GM21576 (cell line): ENCODE measurements around the gene OPN1SW.

Experiments used
- ATAC-seq: cut with Tn5 transposase; IDR thresholded peaks from one replicate; pipeline ENCODE4 v1.9.1; 2021; ENCODE audit warnings: mild to moderate bottlenecking, moderate library complexity; ENCODE audit not compliant: unreplicated experiment

OPN1SW gene

DNA sequence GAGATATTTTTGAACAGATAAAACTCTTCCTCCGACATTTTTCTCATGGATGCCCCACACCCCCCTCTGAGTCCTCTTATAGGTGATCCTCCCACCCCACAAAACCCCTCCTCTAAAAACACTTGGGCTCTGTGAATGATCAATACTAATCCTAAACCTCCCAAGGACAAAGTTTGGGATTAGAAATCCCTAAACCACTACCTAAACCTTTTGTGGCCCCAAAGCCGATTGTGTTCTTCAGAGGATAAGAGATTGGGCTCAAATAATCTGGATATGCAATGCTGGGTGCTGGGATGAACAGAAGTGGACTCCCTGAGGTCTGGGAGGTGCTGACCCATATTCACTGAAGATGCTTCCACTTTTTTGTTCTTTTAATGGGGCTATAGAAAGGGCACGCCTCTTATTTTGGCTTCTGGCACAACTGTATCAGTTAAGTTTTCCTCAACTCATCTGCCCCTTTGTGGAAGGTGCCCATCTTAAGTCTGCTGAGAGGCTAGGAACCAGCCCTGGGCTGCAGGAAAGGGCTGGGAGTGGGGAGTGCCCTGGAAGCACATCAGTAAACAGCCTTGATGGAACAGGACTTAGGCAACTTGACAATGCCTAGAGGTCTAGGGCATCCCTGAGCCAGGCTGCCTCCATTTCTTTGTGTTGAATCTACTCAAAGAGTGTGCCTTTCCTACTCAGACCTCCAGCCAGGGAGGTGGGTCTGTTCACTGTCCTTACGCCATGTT, at the start of gene OPN1SW:
Gene OPN1SW, minus strand, starts transcription at position 51 of the 731 bp plus-strand sequence. Its CDS starts 13 bp downstream, at position 38.
- ATAC-seq = no peak

GRCh38 chr7:128821724-128822123, 46.1 kb upstream of the OPN1SW start:
- ATAC-seq = no peak

GRCh38 chr7:128818694-128819093, 43.1 kb upstream of the OPN1SW start:
- no peak for ATAC-seq

GRCh38 chr7:128815289-128815942, 39.8 kb upstream of the OPN1SW start:
- no peak for ATAC-seq

GRCh38 chr7:128814499-128814898, 38.9 kb upstream of the OPN1SW start:
- no peak for ATAC-seq

- ATAC-seq = no peak
Measured at GRCh38 chr7:128812514-128813168, 37.0 kb upstream of the OPN1SW start.

DNA sequence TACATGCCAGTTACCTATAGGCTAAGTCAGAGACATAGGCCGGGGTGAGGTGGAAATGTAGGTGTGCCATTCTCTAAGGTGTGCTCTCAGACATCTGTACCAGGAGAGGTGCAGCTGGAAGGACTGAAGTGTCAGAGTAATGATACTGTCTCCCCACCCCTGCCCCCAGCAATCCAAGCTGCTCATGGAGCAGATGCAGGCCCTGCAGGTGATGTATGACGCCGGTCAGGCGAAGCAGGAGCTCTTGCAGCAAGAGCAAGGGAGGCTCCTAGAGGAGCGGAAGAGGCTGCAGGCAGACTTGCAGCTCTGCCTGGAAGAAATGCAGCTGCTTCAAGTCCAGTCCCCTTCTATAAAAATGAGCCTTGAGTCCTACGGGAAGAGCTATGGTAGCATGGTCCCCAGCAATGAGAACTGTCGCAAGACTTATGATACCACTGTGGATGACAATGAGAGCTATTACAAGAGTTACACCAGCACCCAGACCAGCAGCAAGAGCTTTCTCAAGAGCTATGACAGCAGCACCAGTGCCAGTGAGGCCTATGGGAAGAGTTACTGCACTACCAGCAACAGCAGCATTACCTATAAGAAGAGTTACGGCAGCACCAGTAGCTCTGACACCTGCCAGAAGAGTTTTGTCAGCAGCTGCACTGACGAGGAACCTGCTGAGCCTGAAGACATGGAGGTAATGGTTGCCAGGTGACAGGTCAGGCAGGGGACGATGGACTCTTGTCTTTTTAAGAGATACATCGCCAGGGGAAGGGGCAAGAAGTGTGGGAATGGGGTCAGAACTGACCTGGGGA, 36.2 kb upstream of the OPN1SW start:
- ATAC-seq = no peak

GRCh38 chr7:128810997-128811396, 35.4 kb upstream of the OPN1SW start:
- no peak for ATAC-seq

- ATAC-seq = no peak
Measured at GRCh38 chr7:128810473-128810872, 34.9 kb upstream of the OPN1SW start.

GRCh38 chr7:128809363-128809762, 33.8 kb upstream of the OPN1SW start:
- ATAC-seq = no peak

DNA sequence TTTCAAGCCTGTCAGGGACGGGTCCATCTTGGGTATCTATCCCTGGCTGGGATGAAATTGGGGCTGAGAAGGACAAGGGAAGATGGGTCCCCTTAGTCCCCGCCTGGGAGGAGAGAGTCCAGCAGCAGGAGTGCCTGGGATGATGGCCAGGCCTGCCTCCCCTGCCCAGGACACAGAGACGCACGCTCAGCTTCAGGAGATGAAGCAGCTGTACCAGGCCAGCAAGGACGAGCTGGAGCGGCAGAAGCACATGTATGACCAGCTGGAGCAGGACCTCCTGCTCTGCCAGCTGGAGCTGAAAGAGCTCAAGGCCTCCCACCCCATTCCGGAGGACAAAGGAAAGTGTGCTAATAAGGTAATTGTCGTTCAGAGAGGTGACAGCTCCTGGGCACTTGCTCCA, 31.6 kb upstream of the OPN1SW start:
- no peak for ATAC-seq

DNA sequence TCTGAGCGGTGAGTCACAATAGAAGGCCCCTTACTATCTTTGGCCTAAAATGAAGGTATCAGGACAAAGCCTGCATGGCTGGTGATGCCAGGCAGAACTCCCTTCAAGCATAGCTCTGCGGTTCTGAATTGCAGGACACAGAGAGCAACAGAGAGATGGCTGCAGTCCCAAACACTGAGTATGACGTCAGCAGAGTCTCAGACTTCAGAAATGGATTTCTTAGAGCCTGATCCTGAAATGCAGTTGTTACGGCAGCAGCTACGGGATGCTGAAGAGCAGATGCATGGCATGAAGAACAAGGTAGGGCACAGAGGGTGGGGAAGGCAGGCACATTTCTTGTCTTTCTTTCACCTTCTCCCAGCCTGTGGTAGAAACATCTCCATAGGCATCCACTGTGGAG, 29.6 kb upstream of the OPN1SW start:
- no peak for ATAC-seq

DNA sequence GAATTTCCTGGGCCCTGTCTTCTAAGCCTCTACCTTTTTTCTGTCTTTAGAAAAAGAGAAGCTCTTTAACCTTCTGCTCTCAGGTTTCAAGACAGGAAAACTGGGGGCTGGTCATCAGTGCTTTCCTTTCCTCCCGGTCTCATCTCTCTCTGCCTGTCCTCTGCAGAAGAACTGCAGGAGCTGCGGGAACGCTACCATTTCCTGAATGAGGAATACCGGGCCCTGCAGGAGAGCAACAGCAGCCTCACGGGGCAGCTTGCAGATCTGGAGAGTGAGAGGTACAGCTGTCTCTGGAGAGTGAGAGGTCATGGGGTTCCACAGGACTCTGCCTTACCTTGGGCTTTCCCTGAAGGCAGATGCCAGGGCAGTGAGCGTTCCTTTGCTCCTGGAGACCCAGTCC, 28.9 kb upstream of the OPN1SW start:
- no peak for ATAC-seq

DNA sequence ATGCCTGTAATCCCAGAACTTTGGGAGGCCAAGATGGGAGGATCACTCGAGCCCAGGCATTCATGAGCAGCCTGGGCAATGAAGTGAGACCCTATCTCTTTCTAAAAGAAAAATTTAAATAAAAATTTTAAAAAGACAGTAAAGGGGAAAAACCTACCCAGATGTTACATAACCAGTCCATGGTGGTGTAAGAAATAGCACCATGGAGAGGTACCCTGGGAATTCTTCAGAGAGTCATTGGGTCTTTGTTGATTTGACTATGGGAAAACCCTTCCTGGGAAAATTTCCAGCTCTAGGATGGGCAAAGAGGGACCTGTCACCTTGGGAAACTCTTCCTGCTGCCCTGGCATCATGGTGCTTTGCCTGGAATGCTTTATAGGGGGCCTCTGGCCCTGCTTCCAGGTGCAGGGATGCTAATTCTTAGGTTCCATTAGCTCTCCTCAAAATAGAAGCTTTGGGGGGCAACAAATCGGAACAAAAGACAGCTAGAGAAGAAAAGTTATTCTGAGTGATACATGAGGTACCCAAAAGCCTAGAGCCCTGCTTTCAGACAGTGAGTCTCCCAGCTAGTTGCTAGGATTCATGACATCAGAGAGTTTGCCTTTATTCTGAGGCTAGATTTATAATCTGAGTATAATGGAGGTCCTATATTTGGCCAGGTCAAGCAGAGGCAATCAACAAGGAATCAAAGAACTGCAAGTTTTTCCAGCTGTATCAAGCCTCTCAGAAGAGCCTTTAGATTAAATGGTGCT, 26.2 kb upstream of the OPN1SW start:
- ATAC-seq = no peak

GRCh38 chr7:128801003-128801402, 25.4 kb upstream of the OPN1SW start:
- ATAC-seq = no peak

DNA sequence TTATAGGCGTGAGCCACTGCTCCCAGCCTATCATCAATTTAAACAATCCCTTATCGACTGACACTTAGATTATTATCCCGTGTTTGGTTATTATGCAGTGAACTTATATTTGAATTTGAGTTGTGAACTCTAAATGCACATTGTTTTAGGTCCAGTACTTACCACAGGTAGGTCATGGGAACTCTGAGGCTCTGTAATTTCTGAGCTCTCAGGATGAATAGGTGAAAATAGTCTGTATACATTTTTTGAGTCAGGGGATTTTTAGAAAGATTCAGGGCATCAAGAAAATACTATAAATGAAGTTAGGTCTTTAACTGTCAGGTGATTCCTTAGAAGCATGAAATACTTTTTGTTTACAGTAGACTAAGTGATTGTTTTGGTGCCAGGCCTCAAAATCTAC, 25.0 kb upstream of the OPN1SW start:
- no peak for ATAC-seq

DNA sequence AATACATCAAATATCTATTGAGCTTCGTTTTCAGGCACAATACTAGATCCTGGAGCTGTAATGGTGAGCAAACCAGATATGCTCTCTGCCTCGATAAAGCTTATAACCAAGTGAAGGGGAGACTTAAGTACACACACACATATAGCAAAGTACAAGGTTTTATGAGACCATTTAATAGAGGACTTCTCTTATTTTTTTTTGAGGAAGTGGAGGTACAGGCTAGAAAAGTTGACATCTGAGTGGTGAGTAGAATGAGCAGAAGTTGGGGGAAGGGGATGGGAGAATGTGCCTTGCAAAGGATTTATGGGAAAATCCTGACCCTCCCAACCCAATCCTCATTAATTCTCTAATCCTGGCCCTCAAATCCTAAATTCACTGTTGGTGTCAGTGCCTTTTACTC, 23.9 kb upstream of the OPN1SW start:
- ATAC-seq = no peak

GRCh38 chr7:128796327-128796726, 20.7 kb upstream of the OPN1SW start:
- ATAC-seq = no peak

DNA sequence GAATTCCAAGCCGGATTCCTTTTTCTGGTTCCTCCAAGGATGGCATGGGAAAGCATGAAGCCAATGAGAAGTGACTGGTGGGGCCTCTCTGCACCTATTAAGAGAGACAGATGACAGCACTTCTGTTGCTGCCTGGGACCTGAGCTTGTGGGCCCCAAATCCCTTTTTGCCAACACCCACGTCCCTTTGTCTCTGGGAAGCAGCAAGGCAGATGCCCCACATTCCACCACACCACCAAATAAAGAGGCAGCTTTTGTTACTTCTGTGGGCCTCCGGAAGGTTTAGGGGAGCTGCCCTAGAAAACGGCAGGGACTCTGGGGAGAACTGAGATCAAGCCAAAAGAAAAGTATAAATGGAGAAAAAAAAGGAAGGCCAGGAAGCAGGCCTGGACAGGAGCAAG, 19.5 kb upstream of the OPN1SW start:
- no peak for ATAC-seq

- ATAC-seq = no peak
Measured at GRCh38 chr7:128794436-128794835, 18.8 kb upstream of the OPN1SW start.

GRCh38 chr7:128794020-128794419, 18.4 kb upstream of the OPN1SW start:
- ATAC-seq = no peak
